ENCODE results near the gene SRRM3. TPM values are rescaled to one million over a fixed set of nuclear protein-coding genes. Genes with fewer than 3 reads are reported as not detected.
A peak's percentile ranks its signal among the peaks of the same experiment; 100 is the strongest.
"Not testable (repeated sequence)": the region's sequence is repeated elsewhere in the genome, so short reads cannot be mapped to it uniquely, and the experiment has no call there.

SRRM3 gene
- total RNA-seq, 2 donors from 2014 or later: 4.1 to 5.0 TPM

DNA sequence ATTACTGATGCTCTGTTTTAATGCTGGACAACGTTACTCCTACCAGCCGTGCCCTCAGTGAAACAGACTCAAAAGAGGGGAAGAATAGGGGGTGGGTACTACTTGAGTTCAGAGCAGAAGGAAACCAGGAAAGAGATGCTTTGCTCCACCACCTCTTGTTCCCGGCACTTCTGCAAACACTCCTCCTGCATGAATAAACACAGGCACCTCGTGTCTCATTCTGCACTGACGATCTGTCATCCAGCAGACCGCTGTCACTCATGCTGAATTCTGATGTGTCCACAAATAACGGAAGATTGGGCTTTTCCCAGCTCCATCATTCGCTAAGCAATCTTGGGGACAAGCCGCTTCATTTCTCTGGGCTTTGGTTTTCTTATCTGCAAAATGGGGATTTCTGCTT lies 130.4 kb downstream of the SRRM3 start:
- Histone ChIP-seq H3K36me3 (ENCODE audit: control insufficient read depth, insufficient read depth, low read length) (peaks cover 83% of the 10 kb centered on the region), H3K27ac (ENCODE audit: low read depth, low read length) (no peak overlapping the region), H3K4me3 (ENCODE audit: low read length) (no peak overlapping the region), H3K9me3 (ENCODE audit: control insufficient read depth, low read length) (no peaks in the 10 kb centered on the region), H3K9ac (ENCODE audit: extremely low read depth, low read length, poor library complexity, severe bottlenecking) (no peak overlapping the region), H3K27me3 (ENCODE audit: control insufficient read depth, insufficient read depth, low read length, poor library complexity, severe bottlenecking) (no peaks in the 10 kb centered on the region), H3K4me1 (ENCODE audit: control insufficient read depth, insufficient read depth, low read length) (no peaks in the 10 kb centered on the region)
- no peaks in the 10 kb centered on the region for H3K27me3 Mint-ChIP-seq (ENCODE audit: insufficient read depth)
- H3K36me3 Mint-ChIP-seq (ENCODE audit: low read depth): peaks cover 62% of the 10 kb centered on the region
- peaks cover 10% of the 10 kb centered on the region for H3K4me1 Mint-ChIP-seq
- no peak for DNase-seq
- H3K9me3 Mint-ChIP-seq: no peaks in the 10 kb centered on the region
- TF ChIP-seq, protein P1, sequence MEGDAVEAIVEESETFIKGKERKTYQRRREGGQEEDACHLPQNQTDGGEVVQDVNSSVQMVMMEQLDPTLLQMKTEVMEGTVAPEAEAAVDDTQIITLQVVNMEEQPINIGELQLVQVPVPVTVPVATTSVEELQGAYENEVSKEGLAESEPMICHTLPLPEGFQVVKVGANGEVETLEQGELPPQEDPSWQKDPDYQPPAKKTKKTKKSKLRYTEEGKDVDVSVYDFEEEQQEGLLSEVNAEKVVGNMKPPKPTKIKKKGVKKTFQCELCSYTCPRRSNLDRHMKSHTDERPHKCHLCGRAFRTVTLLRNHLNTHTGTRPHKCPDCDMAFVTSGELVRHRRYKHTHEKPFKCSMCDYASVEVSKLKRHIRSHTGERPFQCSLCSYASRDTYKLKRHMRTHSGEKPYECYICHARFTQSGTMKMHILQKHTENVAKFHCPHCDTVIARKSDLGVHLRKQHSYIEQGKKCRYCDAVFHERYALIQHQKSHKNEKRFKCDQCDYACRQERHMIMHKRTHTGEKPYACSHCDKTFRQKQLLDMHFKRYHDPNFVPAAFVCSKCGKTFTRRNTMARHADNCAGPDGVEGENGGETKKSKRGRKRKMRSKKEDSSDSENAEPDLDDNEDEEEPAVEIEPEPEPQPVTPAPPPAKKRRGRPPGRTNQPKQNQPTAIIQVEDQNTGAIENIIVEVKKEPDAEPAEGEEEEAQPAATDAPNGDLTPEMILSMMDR (conservative IDR thresholded peaks at IDR 0.05): no peak
- 92 to 96% methylated on average over 8 to 9 of the region's 9 CpGs for WGBS, 2 experiments (ENCODE audit: insufficient coverage in 1 of 2, insufficient read length in 1 of 2)
- peak overlapping the region; percentile 81 for H3K27ac Mint-ChIP-seq
- H3K4me3 Mint-ChIP-seq: no peak overlapping the region

DNA sequence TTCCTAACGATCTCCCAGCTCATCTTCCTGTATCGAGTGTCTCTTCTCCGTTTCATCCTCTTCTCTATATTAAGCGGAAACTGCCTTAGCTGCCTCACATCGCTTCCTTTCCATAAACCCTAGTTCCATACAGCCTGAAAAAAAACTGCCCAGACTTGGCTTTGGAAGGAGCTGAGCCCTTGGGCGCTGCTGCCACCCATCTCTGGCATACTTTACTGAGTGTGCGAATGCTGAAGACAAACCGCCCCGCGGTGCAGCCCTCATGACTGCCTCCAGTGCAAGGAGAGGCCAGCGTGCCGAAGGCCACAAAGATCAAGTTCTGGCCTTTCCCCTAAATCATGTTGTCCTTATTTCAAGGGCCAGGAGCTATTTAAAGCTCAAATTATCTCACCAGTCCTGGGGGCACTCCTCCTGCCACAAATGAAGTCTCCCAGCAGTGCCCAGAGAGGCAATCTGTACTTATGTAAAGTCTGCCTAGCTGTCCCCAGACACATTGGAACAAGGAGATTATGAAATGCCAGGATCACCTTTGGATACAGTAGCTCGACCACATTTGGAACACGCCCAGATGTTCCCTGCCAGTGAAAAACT lies 131.9 kb downstream of the SRRM3 start:
- Mint-ChIP-seq H3K4me1 (peaks cover 15% of the 10 kb centered on the region), H3K4me3 (no peak overlapping the region), H3K27ac (peak overlapping the region; percentile 18), H3K9me3 (no peaks in the 10 kb centered on the region), H3K36me3 (ENCODE audit: low read depth) (peaks cover 63% of the 10 kb centered on the region), H3K27me3 (ENCODE audit: insufficient read depth) (no peaks in the 10 kb centered on the region)
- TF ChIP-seq, protein P1 (conservative IDR thresholded peaks at IDR 0.05): no peak
- H3K9ac ChIP-seq (ENCODE audit: extremely low read depth, low read length, poor library complexity, severe bottlenecking): no peak overlapping the region
- H3K36me3 ChIP-seq (ENCODE audit: control insufficient read depth, insufficient read depth, low read length): peaks cover 85% of the 10 kb centered on the region
- H3K4me1 ChIP-seq (ENCODE audit: control insufficient read depth, insufficient read depth, low read length): peaks cover 3% of the 10 kb centered on the region
- no peak overlapping the region for H3K27ac ChIP-seq (ENCODE audit: low read depth, low read length)
- H3K4me3 ChIP-seq (ENCODE audit: low read length): no peak overlapping the region
- DNase-seq: no peak
- H3K9me3 ChIP-seq (ENCODE audit: control insufficient read depth, low read length): no peaks in the 10 kb centered on the region
- 93 to 97% methylated on average over 12 to 14 of the region's 14 CpGs for WGBS, 2 experiments (ENCODE audit: insufficient coverage in 1 of 2, insufficient read length in 1 of 2)
- H3K27me3 ChIP-seq (ENCODE audit: control insufficient read depth, insufficient read depth, low read length, poor library complexity, severe bottlenecking): no peaks in the 10 kb centered on the region

DNA sequence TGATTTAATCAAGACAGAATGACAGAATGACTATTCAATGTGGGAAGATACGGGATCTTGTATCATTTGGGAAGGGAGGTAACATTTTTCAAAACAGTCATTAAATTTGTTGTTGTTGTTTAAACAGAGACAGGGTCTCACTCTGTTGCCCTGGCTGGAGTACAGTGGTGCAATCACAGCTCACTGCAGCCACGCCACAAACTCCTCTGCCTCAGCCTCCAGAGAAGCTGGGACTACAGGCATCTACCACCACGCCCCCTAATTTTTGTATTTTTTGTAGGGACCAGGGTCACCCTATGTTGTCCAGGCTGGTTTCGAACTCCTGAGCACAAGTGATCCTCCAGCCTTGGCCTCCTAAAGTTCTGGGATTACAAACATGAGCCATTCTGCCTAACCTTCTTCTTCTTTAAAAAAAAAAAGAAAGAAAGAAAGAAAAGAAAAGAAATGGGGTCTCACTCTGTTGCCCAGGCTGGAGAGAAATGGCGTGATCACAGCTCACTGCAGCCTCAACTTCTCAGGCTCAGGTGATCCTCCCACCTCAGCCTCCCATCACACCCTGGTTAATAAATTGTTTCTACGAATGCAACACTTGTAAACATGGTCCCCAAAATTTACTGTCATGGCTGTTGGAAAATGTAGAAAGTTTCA lies 132.7 kb downstream of the SRRM3 start:
- no peaks in the 10 kb centered on the region for H3K9me3 ChIP-seq (ENCODE audit: control insufficient read depth, low read length)
- TF ChIP-seq, protein P1 (conservative IDR thresholded peaks at IDR 0.05): no peak
- H3K36me3 ChIP-seq (ENCODE audit: control insufficient read depth, insufficient read depth, low read length): peaks cover 82% of the 10 kb centered on the region
- no peak for DNase-seq
- no peaks in the 10 kb centered on the region for H3K27me3 ChIP-seq (ENCODE audit: control insufficient read depth, insufficient read depth, low read length, poor library complexity, severe bottlenecking)
- peaks cover 3% of the 10 kb centered on the region for H3K4me1 ChIP-seq (ENCODE audit: control insufficient read depth, insufficient read depth, low read length)
- no peak overlapping the region for H3K4me3 ChIP-seq (ENCODE audit: low read length)
- WGBS, 2 experiments (ENCODE audit: insufficient coverage in 1 of 2, insufficient read length in 1 of 2): 95 to 100% methylated on average over 3 to 6 of the region's 6 CpGs
- H3K27ac ChIP-seq (ENCODE audit: low read depth, low read length): no peak overlapping the region
- peaks cover 56% of the 10 kb centered on the region for H3K36me3 Mint-ChIP-seq (ENCODE audit: low read depth)
- H3K9ac ChIP-seq (ENCODE audit: extremely low read depth, low read length, poor library complexity, severe bottlenecking): no peak overlapping the region
- no peak overlapping the region for H3K27ac Mint-ChIP-seq
- H3K4me1 Mint-ChIP-seq: peaks cover 15% of the 10 kb centered on the region
- H3K4me3 Mint-ChIP-seq: no peak overlapping the region
- H3K27me3 Mint-ChIP-seq (ENCODE audit: insufficient read depth): no peaks in the 10 kb centered on the region
- no peaks in the 10 kb centered on the region for H3K9me3 Mint-ChIP-seq

DNA sequence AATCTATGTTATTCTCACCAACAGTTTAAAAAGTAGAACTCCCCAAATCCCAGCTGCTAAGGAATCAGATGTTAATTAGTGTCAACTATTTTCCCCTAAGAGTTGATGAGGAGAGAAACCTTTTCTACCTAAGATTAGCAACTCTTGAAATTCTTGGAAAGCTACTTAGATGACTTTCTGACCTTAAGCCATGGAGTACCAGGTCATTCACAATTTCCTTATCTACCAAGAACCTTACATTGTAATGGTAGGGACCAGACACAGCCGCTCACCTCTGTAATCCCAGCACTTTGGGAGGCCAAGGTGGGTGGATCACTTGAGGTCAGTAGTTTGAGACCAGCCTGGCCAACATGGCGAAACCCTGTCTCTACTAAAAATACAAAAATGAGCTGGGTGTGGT lies 133.7 kb downstream of the SRRM3 start:
- H3K9ac ChIP-seq (ENCODE audit: extremely low read depth, low read length, poor library complexity, severe bottlenecking); H3K27me3 ChIP-seq (ENCODE audit: control insufficient read depth, insufficient read depth, low read length, poor library complexity, severe bottlenecking); H3K9me3 Mint-ChIP-seq; H3K4me3 Mint-ChIP-seq; H3K27ac Mint-ChIP-seq; H3K4me3 ChIP-seq (ENCODE audit: low read length); H3K27ac ChIP-seq (ENCODE audit: low read depth, low read length); H3K4me1 ChIP-seq (ENCODE audit: control insufficient read depth, insufficient read depth, low read length); H3K9me3 ChIP-seq (ENCODE audit: control insufficient read depth, low read length); H3K27me3 Mint-ChIP-seq (ENCODE audit: insufficient read depth); DNase-seq: not testable (repeated sequence)
- Mint-ChIP-seq H3K4me1 (peaks cover 15% of the 10 kb centered on the region), H3K36me3 (ENCODE audit: low read depth) (peaks cover 57% of the 10 kb centered on the region)
- 85 to 97% methylated on average over 2 of the region's 2 CpGs for WGBS, 2 experiments (ENCODE audit: insufficient coverage in 1 of 2, insufficient read length in 1 of 2)
- peaks cover 82% of the 10 kb centered on the region for H3K36me3 ChIP-seq (ENCODE audit: control insufficient read depth, insufficient read depth, low read length)

Measured in endodermal cell (in vitro differentiated cells).